PFSK-1 (cell line): ENCODE measurements around the gene CPVL.

ENCODE experiments used
- FOXP2 ChIP-seq: optimal IDR thresholded peaks from 2 replicates; pipeline ENCODE3; 2011; ENCODE audit warnings: borderline replicate concordance, control low read depth, inconsistent platforms; ENCODE audit not compliant: insufficient read depth; ENCODE audit errors: extremely low read length, extremely low read depth
- POLR2AphosphoS5 ChIP-seq: IDR thresholded peaks from 2 replicates; pipeline ENCODE4 v1.6.1; 2012; ENCODE audit warnings: low read depth, mild to moderate bottlenecking, control low read depth, low read length, moderate library complexity
- REST ChIP-seq, 2 experiments: IDR thresholded peaks; 2 replicates each; pipeline versions ENCODE4 v1.6.1 to v1.8.0; 2011 to 2012; ENCODE audit warnings: low read depth in 2 of 2, low read length in 2 of 2, control low read depth in 1 of 2, inconsistent platforms in 1 of 2, mild to moderate bottlenecking in 1 of 2, moderate library complexity in 1 of 2; ENCODE audit not compliant: insufficient read depth in 1 of 2
- SIN3A ChIP-seq: IDR thresholded peaks from 2 replicates; pipeline ENCODE4 v1.6.1; 2012; ENCODE audit warnings: mild to moderate bottlenecking, low read length, moderate library complexity, borderline replicate concordance; ENCODE audit not compliant: insufficient read depth
- TAF1 ChIP-seq: IDR thresholded peaks from 2 replicates; pipeline ENCODE4 v1.6.1; 2012; ENCODE audit warnings: low read length, control low read depth, borderline replicate concordance; ENCODE audit not compliant: insufficient read depth

DNA sequence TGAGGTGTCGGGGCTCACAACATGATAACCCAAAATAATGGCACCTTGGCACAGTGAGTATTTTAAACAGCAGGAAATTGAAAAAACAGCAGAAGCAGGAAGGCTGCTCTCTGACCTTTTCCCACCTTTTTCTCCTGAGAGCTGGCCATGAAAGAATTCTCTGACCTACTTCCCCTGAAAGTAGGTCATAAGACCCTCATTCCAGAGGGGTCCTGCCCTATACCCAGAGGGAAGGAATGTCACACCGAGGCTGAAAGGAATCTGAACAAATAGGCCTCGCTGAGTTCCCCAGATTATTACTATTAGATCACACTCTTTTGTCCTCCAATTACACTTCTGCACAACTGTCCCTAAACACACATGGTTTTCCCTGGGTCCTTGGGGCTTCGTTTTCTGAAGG lies 18.8 kb downstream of the CPVL start:
- TF ChIP-seq SIN3A (no peak), REST (IDR thresholded peaks at IDR 0.05; ENCODE audit: insufficient read depth in 1 of 2, low read depth in 2 of 2, low read length in 2 of 2) (no peak), FOXP2 (no peak), POLR2AphosphoS5 (no peak), TAF1 (no peak)
